ENCODE data around the gene HIC1.

DNA sequence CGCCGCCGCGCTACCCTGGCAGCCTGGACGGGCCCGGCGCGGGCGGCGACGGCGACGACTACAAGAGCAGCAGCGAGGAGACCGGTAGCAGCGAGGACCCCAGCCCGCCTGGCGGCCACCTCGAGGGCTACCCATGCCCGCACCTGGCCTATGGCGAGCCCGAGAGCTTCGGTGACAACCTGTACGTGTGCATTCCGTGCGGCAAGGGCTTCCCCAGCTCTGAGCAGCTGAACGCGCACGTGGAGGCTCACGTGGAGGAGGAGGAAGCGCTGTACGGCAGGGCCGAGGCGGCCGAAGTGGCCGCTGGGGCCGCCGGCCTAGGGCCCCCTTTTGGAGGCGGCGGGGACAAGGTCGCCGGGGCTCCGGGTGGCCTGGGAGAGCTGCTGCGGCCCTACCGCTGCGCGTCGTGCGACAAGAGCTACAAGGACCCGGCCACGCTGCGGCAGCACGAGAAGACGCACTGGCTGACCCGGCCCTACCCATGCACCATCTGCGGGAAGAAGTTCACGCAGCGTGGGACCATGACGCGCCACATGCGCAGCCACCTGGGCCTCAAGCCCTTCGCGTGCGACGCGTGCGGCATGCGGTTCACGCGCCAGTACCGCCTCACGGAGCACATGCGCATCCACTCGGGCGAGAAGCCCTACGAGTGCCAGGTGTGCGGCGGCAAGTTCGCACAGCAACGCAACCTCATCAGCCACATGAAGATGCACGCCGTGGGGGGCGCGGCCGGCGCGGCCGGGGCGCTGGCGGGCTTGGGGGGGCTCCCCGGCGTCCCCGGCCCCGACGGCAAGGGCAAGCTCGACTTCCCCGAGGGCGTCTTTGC is 3.1 kb downstream of the HIC1 start:
- TF ChIP-seq POLR2A (IDR thresholded peaks at IDR 0.05) (no peak), EP300 (IDR thresholded peaks at IDR 0.05) (no peak), POLR2AphosphoS5 (IDR thresholded peaks at IDR 0.05) (no peak)
- TF ChIP-seq, protein P1, sequence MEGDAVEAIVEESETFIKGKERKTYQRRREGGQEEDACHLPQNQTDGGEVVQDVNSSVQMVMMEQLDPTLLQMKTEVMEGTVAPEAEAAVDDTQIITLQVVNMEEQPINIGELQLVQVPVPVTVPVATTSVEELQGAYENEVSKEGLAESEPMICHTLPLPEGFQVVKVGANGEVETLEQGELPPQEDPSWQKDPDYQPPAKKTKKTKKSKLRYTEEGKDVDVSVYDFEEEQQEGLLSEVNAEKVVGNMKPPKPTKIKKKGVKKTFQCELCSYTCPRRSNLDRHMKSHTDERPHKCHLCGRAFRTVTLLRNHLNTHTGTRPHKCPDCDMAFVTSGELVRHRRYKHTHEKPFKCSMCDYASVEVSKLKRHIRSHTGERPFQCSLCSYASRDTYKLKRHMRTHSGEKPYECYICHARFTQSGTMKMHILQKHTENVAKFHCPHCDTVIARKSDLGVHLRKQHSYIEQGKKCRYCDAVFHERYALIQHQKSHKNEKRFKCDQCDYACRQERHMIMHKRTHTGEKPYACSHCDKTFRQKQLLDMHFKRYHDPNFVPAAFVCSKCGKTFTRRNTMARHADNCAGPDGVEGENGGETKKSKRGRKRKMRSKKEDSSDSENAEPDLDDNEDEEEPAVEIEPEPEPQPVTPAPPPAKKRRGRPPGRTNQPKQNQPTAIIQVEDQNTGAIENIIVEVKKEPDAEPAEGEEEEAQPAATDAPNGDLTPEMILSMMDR (IDR thresholded peaks at IDR 0.05) = no peak

Data from stomach (tissue), 4 donors.